Measurements from ENCODE around the gene NAMPT.

Gene NAMPT

GRCh38 chr7:106270122-106270977 lies 14.4 kb downstream of the NAMPT start:
- no peak for DNase-seq

DNA sequence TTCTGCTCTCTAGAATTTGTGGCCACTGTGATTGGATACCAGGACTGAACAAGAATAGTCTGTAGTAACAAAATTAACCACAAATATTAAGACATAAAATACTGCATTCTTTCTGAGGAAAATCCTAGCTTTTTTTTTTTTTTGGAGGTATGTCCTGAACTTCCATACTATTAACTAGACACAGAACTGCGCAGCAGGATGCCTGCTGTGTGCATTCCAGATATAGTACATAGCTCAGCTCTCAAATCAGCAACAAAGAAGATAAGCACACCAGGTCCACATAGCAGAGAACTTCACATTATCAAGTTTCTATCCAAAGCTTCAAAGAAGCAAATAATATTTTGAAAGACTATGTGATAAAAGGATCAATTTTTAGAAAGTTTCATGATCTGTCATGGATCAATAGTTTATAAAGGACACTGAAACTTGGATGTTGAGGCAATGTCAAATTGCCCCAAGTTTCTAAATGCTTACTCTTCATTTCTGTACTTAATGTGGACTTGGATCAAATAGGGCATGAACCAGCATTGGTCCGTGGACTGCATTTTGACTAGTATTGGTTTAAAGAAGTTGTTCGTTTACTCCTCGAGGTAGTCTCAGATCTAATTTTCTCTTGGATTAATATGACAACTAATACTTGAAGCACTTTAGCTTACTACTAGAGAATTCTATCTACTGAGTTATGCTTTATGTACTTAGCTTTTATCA lies 15.4 kb downstream of the NAMPT start:
- DNase-seq, result no peak

- no peak for DNase-seq
Observed at GRCh38 chr7:106265133-106265532, 19.6 kb downstream of the NAMPT start.

GRCh38 chr7:106262221-106262881 lies 22.4 kb downstream of the NAMPT start:
- DNase-seq, result no peak

GRCh38 chr7:106260136-106260561 lies 24.6 kb downstream of the NAMPT start:
- DNase-seq, result no peak

GRCh38 chr7:106258789-106259188 lies 26.0 kb downstream of the NAMPT start:
- no peak for DNase-seq

- no peak for DNase-seq
Observed at GRCh38 chr7:106257752-106258151, 27.0 kb downstream of the NAMPT start.

- no peak for DNase-seq
Observed at GRCh38 chr7:106256144-106256543, 28.6 kb downstream of the NAMPT start.

DNA sequence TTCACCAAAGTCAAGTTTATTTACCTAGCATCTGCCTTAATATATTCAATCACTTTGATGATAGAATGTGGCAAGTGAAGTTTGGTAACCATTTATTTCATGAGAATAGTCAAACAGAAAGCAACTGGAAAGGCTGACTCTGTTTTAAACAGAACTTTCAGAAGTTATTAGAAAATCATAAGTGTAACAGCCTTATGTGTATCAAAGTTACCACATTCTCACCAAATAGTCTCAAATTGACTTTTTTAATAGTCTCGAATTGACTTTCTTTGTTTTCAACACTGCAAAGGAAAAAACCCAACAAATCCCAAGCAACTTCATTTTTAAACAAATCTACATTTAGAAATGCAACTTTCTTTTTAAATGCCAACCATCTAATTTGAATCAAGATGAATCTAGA lies 29.5 kb downstream of the NAMPT start:
- no peak for DNase-seq

GRCh38 chr7:106254525-106255116 lies 30.2 kb downstream of the NAMPT start:
- no peak for DNase-seq

GRCh38 chr7:106252568-106252967 lies 32.2 kb downstream of the NAMPT start:
- no peak for DNase-seq

DNA sequence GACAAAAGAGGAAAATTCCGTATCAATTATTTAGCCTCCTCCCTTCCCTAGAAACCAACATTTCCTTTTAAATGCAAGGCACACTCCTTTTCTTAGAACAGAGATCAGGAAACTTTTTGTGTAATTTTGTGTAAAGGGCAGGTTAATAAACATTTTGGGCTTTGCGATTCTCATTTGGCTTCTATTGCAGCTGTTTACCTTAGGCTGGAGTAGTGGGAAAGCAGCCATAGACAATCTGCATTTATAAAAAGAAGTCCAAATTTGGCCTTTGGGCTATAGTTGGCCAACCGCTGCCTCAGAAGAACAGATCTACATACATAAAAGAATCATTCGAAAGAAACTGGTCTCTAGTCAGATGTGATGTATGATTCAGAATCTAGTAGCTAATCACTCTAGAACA lies 35.3 kb downstream of the NAMPT start:
- DNase-seq, result no peak

- no peak for DNase-seq
Observed at GRCh38 chr7:106248600-106248999, 36.2 kb downstream of the NAMPT start.

DNA sequence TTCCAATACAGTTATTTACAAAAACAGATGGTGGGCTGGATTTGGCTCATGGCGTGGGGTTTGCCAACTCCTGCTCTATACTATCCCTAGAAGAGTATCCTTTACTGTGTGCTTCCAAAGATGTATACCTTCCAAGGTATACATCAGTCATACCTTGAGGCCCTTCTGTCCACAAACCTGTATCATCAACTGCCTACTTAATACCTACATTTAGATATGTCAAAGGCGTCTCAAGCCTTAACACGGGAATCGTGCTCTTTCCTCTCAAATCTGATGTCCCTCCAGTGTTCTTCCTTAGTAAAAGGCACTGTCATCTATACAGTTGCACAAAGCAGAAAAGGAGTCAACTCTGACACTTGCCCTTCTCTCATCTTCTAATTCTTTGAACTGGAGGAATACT lies 36.9 kb downstream of the NAMPT start:
- no peak for DNase-seq

DNA sequence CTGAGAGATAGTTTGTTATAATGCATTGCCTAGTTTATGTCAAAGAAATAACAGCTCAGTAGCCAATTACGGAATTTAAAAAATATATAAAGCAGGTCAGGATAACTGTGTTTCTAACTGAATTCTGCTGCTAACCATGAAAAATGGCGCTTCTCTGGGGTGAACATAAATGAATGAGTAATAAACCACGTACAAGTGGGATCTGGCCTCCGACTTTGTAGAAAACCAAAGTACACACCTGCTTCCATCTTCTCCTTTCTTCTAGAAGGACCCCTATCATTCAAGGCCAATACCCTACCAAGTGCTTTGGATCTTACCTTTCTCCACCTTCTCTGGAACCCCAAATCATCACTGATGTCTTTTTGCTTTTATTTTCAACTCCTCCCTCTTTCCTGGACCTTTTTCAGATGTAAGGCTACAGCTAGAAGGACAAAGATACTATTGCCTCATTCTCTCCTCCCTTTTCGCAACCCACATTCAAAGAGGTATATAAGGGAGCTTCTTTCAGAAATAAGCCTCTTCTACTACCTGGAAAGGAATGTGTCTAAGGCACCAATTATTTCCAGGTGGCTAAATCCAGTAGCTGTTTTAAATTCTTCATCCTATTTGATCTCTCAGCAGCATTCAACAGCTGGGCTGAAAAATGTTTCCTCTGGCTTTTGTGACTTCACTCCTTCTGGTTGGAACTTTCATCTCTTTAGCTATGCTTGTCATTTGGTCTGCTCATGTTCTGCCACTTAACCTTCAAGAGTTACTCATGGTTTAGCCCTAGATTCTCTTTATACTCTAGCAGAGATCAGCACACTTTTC lies 37.7 kb downstream of the NAMPT start:
- no peak for DNase-seq

- no peak for DNase-seq
Observed at GRCh38 chr7:106243893-106244292, 40.9 kb downstream of the NAMPT start.

DNA sequence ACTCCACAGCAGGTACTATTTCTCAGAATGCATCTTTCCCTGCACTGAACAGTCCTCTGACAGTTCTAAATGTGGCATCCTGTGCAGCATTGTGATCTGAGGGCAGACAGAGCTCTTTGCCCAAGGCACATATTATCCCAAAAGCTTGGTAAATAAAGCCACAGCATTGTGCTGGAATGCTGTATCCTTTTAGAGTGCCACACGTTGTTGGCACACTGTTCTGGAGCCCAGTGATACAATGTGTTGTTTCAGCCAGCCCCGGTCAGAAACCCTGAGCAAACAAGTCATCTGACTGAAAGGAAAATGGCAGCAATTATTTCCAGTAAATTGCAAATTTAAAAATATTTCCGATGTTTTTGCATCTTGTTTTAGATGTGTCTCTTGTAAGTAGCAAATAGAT lies 45.4 kb downstream of the NAMPT start:
- no peak for DNase-seq

GRCh38 chr7:106238830-106239229 lies 46.0 kb downstream of the NAMPT start:
- DNase-seq, result no peak

DNA sequence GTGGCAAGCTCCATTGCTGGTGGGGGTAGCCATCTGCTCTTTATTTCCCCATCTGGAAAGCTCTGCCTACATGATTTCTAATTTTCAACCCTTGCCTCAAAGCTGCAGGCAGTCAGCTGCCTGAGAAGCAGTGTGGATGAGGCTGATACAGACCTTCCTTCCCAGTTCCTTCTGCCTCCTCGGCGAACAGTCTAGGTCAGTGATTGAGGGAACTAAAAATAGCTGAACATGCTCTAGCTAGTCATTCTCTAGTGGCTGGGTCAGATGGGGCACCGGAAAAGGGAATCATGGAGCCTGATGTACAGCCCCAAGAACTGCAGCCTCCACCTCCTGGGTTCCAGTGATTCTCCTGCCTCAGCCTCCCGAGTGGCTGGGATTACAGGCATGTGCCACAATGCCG lies 48.7 kb downstream of the NAMPT start:
- no peak for DNase-seq

- DNase-seq, result no peak
Observed at GRCh38 chr7:106234425-106234824, 50.4 kb downstream of the NAMPT start.

- no peak for DNase-seq
Observed at GRCh38 chr7:106231856-106232490, 52.8 kb downstream of the NAMPT start.

DNA sequence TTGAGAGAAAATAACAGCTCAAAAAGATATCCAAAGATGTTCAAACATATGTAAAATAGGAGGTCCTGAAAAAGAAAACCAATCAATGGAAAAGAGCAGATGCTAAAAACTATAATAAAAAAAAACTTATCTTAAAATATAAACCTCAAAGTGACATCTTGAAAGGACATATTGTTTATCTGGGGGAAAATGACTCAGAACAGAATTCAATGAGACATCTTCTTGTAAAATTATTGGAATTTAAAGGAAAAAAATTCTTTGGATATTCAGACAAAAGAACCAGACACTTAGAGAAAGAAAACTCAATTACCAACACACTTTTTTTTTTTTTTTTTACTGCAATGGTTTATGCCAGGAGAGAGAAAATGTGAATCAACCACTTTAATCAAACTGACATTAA lies 58.9 kb downstream of the NAMPT start:
- no peak for DNase-seq

Measured in NCI-H446 treated with DMSO at 0.1 percent for 48 hours (cell line).